Nephron (organoid): ENCODE data around the gene KRTAP5-1.
A peak's percentile ranks its signal among the peaks of the same experiment; 100 is the strongest.

Source experiments
- H3K27ac Mint-ChIP-seq, 3 experiments: 2 replicates each; pipeline ENCODE4 v1.8.0; 2020; ENCODE audit warnings: mixed read lengths in 3 of 3, mild to moderate bottlenecking in 2 of 3, moderate library complexity in 1 of 3
- H3K27me3 Mint-ChIP-seq: 2 replicates; pipeline ENCODE4 v1.8.0; 2021; ENCODE audit warnings: low read depth, mild to moderate bottlenecking, moderate library complexity, mixed read lengths
- H3K36me3 Mint-ChIP-seq: 2 replicates; pipeline ENCODE4 v1.8.0; 2020; ENCODE audit warnings: low read depth, mixed read lengths
- H3K4me1 Mint-ChIP-seq: 2 replicates; pipeline ENCODE4 v1.8.0; 2020; ENCODE audit warnings: mixed read lengths
- H3K4me3 Mint-ChIP-seq, 3 experiments: 2 replicates each; pipeline ENCODE4 v1.8.0; 2020; ENCODE audit warnings: mild to moderate bottlenecking in 3 of 3, mixed read lengths in 3 of 3, moderate library complexity in 2 of 3
- H3K9me3 Mint-ChIP-seq: 2 replicates; pipeline ENCODE4 v1.8.0; 2020; ENCODE audit warnings: mixed read lengths
- TF ChIP-seq, protein P1 (sequence below), 3 experiments: fragments of 200-600 bp; sonication (generic); IDR thresholded peaks; one replicate each; pipeline ENCODE4 v1.5.0; 2021; ENCODE audit warnings: antibody characterized with exemption in 3 of 3; ENCODE audit not compliant: unreplicated experiment in 3 of 3

KRTAP5-1 gene

DNA sequence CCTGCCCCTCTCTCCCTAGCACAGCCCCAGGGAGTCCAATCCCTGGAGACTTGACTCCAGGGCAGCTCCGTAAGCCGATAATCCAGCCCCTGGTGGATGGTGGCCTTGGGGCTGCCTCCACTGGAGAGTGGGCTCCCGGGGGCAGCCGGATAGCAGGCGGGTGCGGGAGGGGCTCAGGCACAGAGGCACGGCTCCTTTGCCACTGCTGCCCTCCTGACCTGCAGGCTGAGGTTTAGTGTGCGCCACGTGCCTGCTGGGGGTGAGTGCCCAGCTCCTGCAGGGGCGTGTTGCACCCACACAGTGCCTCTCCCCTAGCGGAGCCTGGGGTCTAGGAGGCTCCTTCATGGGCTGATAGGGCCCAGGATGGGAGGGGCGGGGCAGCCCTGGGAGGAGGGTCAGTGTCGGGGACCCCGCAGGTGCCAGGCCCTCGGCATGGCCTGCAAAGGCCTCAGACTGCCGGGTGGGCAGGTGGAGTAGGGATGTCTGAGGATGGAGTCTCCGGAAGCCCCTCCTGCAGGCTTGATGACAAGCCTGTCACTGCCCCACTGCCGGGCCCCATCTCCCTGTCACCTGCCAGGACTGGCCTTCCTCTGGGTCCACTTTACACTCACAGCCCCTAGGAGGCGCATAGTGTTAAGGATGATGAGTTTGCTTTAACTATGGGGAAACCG, 18.6 kb downstream of the KRTAP5-1 start:
- TF ChIP-seq, protein P1, sequence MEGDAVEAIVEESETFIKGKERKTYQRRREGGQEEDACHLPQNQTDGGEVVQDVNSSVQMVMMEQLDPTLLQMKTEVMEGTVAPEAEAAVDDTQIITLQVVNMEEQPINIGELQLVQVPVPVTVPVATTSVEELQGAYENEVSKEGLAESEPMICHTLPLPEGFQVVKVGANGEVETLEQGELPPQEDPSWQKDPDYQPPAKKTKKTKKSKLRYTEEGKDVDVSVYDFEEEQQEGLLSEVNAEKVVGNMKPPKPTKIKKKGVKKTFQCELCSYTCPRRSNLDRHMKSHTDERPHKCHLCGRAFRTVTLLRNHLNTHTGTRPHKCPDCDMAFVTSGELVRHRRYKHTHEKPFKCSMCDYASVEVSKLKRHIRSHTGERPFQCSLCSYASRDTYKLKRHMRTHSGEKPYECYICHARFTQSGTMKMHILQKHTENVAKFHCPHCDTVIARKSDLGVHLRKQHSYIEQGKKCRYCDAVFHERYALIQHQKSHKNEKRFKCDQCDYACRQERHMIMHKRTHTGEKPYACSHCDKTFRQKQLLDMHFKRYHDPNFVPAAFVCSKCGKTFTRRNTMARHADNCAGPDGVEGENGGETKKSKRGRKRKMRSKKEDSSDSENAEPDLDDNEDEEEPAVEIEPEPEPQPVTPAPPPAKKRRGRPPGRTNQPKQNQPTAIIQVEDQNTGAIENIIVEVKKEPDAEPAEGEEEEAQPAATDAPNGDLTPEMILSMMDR (IDR thresholded peaks at IDR 0.05; ENCODE audit: unreplicated experiment in 3 of 3) = no peak
- H3K4me1 Mint-ChIP-seq = no peaks in the 10 kb centered on the region
- no peak overlapping the region for H3K27ac Mint-ChIP-seq
- H3K9me3 Mint-ChIP-seq = no peaks in the 10 kb centered on the region
- peaks cover 48% of the 10 kb centered on the region for H3K27me3 Mint-ChIP-seq
- no peaks in the 10 kb centered on the region for H3K36me3 Mint-ChIP-seq
- H3K4me3 Mint-ChIP-seq = peak overlapping the region in 1 of 3 experiments; percentile 46

DNA sequence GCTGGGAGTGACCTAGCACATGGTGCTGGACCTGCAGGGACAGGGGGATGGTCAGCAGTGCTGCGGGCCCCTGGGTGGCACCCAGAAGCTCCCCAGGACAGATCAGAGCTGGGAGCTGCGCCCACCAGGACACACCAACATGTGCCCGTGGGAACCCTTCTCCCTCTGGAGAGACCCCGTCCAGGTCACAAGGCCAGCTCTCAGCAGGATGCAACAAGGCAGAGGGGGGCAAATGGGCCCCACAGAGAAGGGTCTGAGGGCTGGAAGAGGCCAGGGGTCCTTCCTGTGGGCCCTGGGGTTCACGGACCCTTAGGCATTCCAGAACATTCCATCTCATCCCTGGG, 19.2 kb downstream of the KRTAP5-1 start:
- Mint-ChIP-seq H3K9me3 (no peaks in the 10 kb centered on the region), H3K27ac (no peak overlapping the region), H3K27me3 (peaks cover 47% of the 10 kb centered on the region), H3K36me3 (no peaks in the 10 kb centered on the region), H3K4me3 (no peak overlapping the region), H3K4me1 (no peaks in the 10 kb centered on the region)
- TF ChIP-seq, protein P1 (IDR thresholded peaks at IDR 0.05; ENCODE audit: unreplicated experiment in 3 of 3) = no peak

DNA sequence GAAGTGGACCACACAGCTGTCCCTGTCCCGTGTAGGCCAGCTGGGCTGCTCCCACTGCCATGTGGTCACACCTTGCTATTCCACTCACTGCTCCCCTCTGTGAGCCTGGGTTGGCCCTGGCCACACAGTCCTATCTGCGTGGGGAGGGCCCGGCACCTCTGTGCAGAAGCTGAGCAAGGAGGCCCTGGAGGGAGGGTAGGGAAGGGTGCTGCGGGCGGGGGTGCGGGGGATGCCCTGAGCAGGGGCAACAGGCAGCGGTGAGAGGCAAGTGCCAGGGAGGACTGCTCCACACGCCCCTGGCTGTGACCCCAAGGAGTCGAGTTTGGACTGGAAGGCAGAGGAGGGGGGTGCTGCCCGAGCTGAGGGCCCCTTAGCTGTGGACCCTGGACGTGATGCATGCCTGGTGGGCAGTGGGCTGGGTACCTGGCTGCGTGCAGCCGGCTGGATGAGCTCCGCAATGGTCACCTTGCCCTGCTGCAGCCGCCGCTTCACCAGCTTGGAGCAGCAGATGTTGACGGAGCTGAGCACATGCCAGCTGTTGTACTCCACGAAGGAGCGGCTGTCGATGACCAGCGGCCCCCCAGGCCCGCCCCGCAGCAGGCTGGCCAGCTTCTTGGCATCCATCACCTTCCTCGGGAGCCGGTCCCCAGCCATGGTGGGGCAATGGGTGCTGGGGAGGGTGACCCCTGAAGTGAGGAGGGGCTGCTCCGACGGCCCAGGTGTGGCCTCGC, 19.7 kb downstream of the KRTAP5-1 start:
- Mint-ChIP-seq H3K4me1 (no peaks in the 10 kb centered on the region), H3K9me3 (no peaks in the 10 kb centered on the region), H3K27ac (no peak overlapping the region), H3K27me3 (peaks cover 44% of the 10 kb centered on the region), H3K36me3 (no peaks in the 10 kb centered on the region), H3K4me3 (no peak overlapping the region)
- TF ChIP-seq, protein P1 (IDR thresholded peaks at IDR 0.05; ENCODE audit: unreplicated experiment in 3 of 3) = no peak

DNA sequence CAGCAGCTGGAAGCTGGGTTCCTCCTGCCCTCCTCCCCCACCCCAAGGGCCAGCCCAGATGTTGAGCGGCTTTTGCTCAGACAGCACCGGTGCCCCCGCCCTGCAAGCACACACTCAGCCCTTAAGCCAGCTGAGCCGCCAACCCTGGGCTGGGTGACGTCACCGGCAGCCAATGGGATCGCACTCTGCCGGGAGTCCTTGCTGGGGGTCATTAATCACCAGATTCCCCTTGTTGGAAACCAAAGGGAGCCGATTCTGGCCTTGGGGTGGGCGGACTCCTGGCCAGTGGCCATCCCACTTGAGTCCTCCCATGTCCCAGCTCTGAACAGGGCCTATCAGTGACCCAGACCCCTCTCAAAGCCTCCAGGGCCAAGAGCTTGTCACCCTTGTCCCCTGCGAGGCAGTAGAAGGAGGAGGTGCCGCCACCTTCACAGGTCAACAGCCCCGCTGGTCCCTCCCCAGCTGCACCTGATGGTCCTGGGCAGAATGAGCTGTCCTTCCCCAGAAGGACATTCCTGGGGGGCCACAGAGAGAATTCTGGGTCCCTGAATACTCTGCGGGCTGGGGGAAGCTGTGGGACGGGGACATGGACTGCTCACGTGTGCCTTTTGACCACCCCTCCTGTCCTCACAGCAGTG, 20.4 kb downstream of the KRTAP5-1 start:
- H3K4me1 Mint-ChIP-seq = no peaks in the 10 kb centered on the region
- TF ChIP-seq, protein P1 (IDR thresholded peaks at IDR 0.05; ENCODE audit: unreplicated experiment in 3 of 3) = no peak
- no peak overlapping the region for H3K4me3 Mint-ChIP-seq
- H3K9me3 Mint-ChIP-seq = no peaks in the 10 kb centered on the region
- no peaks in the 10 kb centered on the region for H3K36me3 Mint-ChIP-seq
- H3K27me3 Mint-ChIP-seq = peaks cover 44% of the 10 kb centered on the region
- H3K27ac Mint-ChIP-seq = no peak overlapping the region

DNA sequence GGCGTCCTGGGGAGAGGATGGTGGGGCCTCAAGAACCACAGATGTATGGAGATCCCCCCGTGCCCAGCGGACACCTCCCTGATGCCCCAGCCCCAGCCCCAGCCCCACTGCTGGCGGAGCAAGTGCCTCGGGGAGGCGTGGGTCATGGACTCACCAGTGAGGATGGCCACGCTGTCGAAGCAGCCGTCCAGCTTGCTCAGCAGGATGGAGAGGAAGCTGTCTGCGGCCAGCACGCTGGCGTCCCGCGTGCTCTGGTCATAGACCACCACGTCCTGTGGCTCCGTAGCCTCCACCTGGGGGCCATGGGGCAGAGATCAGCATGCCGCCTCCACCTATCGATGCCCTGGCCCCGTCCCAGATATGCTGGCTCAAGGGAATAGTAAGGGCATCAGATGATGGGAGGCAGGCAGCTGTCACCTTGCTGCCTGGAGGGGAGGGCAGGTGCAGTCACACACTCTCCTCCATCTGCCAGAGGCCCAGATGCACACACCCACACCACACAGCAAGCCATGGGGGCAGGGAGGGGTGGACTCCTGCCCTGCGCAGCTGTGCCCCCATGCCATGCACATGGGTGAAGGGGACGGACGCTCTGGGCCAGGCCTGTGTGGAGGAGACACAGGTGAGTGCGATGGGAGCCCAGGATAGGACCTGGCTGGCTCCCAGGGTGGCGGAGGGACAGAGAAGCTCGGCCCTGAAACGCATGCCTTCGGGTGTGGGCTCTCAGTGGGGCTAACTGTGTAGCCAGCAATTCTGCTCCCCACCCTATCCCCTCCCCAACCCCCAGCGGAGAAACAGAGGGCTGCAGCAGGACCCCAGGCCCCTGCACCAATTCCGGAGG, 21.2 kb downstream of the KRTAP5-1 start:
- no peak overlapping the region for H3K27ac Mint-ChIP-seq
- TF ChIP-seq, protein P1 (IDR thresholded peaks at IDR 0.05; ENCODE audit: unreplicated experiment in 3 of 3) = no peak
- peaks cover 43% of the 10 kb centered on the region for H3K27me3 Mint-ChIP-seq
- H3K4me3 Mint-ChIP-seq = no peak overlapping the region
- no peaks in the 10 kb centered on the region for H3K9me3 Mint-ChIP-seq
- H3K36me3 Mint-ChIP-seq = no peaks in the 10 kb centered on the region
- H3K4me1 Mint-ChIP-seq = no peaks in the 10 kb centered on the region
